ENCODE data around the gene EXOC6.
A peak's percentile ranks its signal among the peaks of the same experiment; 100 is the strongest.
"Not testable (repeated sequence)": the region's sequence is repeated elsewhere in the genome, so short reads cannot be mapped to it uniquely, and the experiment has no call there.

The EXOC6 gene

GRCh38 chr10:92886334-92886961, 38.1 kb downstream of the EXOC6 start:
- no peak for DNase-seq (ENCODE audit: low read depth)

DNA sequence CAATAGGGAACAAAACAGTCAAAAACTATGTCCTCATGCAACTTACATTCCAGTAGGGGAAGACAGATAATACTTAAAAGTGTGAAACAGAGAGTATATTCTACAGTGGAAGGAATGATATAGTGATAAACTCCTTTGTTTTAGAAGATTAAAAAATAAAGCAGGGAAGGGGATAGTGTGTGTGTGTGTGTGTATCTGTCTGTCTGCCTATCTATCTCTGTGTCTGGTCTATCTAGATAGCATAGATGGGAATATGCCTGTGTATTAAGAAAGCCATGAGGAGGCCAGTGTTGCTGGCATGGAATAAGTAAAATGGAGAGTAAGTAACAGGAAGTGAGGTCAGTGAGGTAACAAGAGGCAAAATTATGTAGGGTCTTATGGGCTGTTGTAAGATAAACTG, 42.2 kb downstream of the EXOC6 start:
- no peak for DNase-seq (ENCODE audit: low read depth)

GRCh38 chr10:92891885-92892690, 43.8 kb downstream of the EXOC6 start:
- no peak for DNase-seq (ENCODE audit: low read depth)

DNA sequence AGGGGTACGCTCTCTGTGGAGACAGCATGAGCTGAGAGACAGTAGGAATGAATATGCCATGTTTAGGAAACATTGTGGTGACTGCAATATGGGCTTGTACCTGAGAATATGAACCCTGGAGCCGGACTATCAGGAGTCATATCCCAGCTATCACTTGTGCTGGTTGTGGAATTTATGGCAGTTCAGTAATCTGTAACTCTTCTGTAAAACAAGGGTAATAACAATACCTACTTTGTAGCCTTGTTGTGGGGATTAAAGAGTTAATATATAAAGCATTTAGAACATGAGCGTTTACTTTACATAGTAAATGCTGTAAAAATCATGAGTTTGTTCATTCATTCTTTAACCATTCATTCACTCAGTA, 44.4 kb downstream of the EXOC6 start:
- DNase-seq (ENCODE audit: low read depth), result no peak

DNA sequence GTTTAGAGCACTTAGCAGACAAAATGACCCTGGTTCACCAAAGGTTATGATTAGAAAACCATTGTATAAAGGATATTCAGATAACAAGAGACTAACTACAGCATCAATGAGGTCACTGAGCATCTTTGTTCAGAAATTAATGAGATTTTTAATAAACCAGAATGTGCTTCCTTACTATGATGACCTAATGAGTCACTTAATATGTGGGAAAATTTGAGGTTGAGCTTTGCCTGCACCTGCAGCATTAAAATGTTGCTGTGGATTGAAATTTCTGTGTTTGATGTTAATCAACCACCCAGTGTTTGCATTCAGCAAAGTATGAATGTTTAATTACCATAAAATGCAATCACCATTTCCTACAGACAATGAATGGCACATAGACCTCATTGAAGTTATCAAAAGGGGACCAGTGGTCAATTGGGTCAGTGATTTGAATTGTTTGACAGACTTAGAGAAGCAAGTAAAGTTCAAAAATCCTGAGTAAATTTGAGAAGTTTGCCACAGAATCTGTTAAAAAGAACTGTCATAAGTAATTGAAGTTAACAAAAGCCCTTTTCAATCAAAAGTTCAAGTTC, 45.8 kb downstream of the EXOC6 start:
- DNase-seq (ENCODE audit: low read depth), result no peak

- DNase-seq (ENCODE audit: low read depth), result no peak
Measured at GRCh38 chr10:92897916-92898315, 49.6 kb downstream of the EXOC6 start.

GRCh38 chr10:92901819-92902251, 53.5 kb downstream of the EXOC6 start:
- peak; percentile 12 for DNase-seq (ENCODE audit: low read depth)

GRCh38 chr10:92903633-92904032, 55.3 kb downstream of the EXOC6 start:
- DNase-seq (ENCODE audit: low read depth), result no peak

- no peak for DNase-seq (ENCODE audit: low read depth)
Measured at GRCh38 chr10:92907280-92907679, 59.0 kb downstream of the EXOC6 start.

- DNase-seq (ENCODE audit: low read depth), result not testable (repeated sequence)
Measured at GRCh38 chr10:92912631-92913030, 64.3 kb downstream of the EXOC6 start.

DNA sequence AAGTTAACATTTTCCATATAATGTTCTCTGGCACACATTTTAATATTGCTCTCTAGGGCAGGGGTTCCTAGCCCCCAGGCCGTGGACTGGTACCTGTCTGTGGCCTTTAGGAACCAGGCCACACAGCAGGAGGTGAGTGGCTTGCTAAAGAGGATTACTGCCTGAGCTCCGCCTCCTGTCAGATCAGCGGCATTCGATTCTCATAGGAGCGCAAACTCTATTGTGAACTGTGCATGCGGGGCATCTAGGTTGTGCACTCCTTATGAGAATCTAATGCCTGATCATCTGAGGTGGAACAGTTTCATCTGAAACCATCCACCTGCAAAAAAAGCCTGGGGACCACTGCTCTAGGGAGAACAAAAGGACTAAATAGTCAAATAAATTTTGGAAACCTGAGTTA, 65.7 kb downstream of the EXOC6 start:
- no peak for DNase-seq (ENCODE audit: low read depth)

- DNase-seq (ENCODE audit: low read depth), result peak; percentile 10
Measured at GRCh38 chr10:92914478-92915325, 66.4 kb downstream of the EXOC6 start.

DNA sequence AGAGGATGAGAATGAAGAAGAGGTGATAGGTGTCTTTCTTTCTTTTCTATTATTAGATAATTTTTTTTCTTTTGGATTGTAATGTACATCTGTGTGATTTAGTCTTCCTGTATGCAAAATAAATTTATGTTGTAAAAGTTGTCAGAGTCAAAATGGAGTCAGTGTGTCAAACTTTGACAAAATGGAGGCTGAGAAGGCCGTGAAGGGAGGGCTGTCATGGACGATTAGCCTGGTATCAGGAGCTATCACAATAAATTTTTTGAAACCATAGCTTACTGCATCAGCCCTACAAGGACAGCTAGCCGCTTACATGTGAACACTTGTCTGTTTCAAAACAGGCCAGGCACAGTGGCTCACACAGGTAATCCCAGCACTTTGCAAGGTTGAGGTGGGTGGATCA, 67.6 kb downstream of the EXOC6 start:
- no peak for DNase-seq (ENCODE audit: low read depth)

- no peak for DNase-seq (ENCODE audit: low read depth)
Measured at GRCh38 chr10:92916433-92916832, 68.1 kb downstream of the EXOC6 start.

GRCh38 chr10:92918603-92919002, 70.3 kb downstream of the EXOC6 start:
- no peak for DNase-seq (ENCODE audit: low read depth)

DNA sequence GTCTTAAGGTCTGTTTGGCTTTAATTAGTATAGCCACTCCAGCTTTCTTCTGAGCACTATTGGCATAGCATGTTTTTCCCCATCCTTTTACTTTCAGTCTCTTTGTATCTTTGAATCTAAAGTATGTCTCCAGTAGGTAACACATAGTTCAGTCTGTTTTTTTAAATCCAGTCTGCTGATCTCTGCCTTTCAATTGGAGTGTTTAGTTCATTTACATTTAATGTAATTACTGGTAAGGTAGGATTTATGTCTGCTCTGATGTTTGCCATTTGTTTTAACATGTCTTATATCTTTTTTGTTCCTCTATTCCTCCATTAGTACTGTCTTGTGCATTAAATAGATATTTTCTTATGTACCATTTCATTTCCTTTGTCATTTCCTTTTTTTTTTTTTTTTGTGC, 72.5 kb downstream of the EXOC6 start:
- DNase-seq (ENCODE audit: low read depth), result no peak

DNA sequence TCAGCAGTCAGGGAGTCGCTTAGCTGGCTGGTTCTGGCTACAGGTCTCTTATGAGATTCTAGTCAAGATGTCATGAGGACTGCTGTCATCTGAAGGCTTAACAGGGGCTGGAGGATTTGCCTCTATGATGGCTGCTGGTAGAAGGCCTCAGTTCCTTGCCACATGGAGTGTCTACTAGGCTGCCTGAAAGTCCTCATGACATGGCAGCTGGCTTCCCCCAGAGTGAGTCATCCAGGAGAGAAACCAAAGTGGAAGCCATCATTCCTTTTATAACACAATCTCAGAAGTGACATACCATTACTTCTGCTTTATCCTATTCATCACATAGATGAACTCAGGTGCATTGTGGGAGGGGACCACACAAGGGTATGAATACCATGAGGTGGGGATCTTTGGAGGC, 75.1 kb downstream of the EXOC6 start:
- DNase-seq (ENCODE audit: low read depth), result no peak

GRCh38 chr10:92929896-92930295, 81.6 kb downstream of the EXOC6 start:
- DNase-seq (ENCODE audit: low read depth), result no peak

DNA sequence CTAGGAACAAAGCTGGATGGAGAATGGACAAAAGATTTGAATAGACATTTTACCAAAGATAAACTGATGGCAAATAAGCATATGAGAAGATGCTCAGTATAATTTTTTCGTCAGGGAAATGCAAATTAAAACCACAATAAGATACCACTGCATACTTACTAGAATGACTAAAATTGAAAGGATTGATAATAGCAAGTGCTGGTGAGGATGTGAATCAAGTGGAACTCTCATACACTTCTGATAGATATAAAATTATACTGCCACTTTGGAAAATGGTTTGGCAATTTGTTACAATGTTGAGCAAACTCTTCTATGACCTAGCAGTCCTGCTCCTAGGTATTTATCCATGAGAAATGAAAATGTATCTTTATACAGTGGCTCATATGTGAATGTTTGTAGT, 83.3 kb downstream of the EXOC6 start:
- DNase-seq (ENCODE audit: low read depth), result no peak

DNA sequence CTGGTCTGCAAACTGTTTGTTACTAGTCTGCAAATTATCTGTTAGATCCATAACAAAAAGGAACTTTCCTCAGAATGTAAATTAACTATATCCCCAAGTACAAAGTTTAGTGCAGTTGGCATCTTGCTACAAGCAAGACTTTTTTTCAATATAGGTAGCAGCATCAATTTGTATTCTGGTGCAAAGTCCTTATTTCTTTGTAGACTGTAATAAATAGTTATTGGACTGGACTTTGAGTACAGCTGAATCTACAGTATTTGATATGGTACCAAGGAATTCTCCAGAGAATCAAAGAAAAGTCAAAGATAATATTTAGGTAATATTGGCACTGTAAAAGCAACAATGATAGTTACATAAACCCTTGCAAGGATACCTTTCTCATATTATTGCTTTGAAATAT, 89.6 kb downstream of the EXOC6 start:
- no peak for DNase-seq (ENCODE audit: low read depth)

DNA sequence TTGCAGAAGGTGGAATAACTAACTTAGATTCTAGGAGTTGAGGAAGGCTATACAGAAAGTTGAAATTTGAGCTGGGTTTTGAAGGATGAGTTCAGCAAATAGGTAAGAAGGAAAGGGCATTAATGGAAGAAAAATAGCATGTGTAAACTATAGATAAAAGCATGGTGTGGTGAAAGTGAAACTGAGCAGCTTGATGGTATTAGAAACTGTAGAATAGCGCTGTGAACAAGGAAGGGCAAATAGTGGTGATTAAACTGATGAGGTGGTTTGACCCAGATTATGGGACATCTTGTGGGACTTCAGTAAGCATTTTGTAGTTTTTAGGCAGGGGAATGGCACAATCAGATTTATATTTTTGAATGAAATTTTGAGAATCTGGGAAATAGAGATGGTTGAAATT, 90.5 kb downstream of the EXOC6 start:
- no peak for DNase-seq (ENCODE audit: low read depth)

- DNase-seq (ENCODE audit: low read depth), result no peak
Measured at GRCh38 chr10:92942226-92942625, 93.9 kb downstream of the EXOC6 start.

GRCh38 chr10:92946491-92946890, 98.2 kb downstream of the EXOC6 start:
- DNase-seq (ENCODE audit: low read depth), result no peak

Data from activated gamma-delta T cell treated with anti-CD3 and anti-CD28 coated beads, Interleukin-2, amount 50 U/mL, for 16 hours (primary cell).